GM13977 (cell line): ENCODE measurements around the gene PCBP3.
"Not testable (repeated sequence)": the region's sequence is repeated elsewhere in the genome, so short reads cannot be mapped to it uniquely, and the experiment has no call there.

ENCODE experiments used
- DNase-seq: peaks from one replicate; pipeline ENCODE4 v3.0.0; 2012; ENCODE audit warnings: low spot score
- in situ Hi-C: fragments of 300-500 bp; cut with MboI; formaldehyde crosslinking; loops from one replicate; pipeline ENCODE4 v1.12.0; 2022; ENCODE audit warnings: low sequenced_read_pairs, low pct_unique_long_range_greater_than_20kb, mixed read lengths, inconsistent platforms; ENCODE audit not compliant: unreplicated experiment
- TF ChIP-seq, protein P1 (sequence below): IDR thresholded peaks from 2 replicates; pipeline ENCODE4 v1.5.1; 2012; ENCODE audit warnings: mild to moderate bottlenecking, control low read depth; ENCODE audit not compliant: insufficient read depth; ENCODE audit errors: extremely low read depth, missing control alignments

Gene PCBP3

DNA sequence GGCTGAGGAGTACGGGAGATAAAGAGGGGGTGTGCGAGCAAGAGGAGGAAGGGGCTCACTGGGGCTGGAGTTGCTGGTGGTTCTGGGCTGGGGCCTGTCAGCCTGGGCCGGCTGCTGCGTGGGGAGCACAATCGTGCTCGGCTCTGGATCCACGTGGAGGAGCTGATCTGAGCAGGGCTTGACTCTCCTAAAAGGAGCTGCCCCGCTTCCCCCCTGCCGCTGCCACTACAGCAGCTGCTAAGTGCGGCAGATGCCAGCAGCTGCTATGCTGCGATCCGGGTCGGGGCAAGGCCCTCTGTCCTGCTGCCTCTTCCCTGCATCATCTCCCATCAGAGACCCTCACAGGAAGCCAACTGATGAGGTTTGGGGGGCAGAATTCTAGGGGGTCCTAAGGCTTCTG lies 165.9 kb downstream of the PCBP3 start:
- in situ Hi-C loops: no loop called here
- no peak for DNase-seq
- TF ChIP-seq, protein P1, sequence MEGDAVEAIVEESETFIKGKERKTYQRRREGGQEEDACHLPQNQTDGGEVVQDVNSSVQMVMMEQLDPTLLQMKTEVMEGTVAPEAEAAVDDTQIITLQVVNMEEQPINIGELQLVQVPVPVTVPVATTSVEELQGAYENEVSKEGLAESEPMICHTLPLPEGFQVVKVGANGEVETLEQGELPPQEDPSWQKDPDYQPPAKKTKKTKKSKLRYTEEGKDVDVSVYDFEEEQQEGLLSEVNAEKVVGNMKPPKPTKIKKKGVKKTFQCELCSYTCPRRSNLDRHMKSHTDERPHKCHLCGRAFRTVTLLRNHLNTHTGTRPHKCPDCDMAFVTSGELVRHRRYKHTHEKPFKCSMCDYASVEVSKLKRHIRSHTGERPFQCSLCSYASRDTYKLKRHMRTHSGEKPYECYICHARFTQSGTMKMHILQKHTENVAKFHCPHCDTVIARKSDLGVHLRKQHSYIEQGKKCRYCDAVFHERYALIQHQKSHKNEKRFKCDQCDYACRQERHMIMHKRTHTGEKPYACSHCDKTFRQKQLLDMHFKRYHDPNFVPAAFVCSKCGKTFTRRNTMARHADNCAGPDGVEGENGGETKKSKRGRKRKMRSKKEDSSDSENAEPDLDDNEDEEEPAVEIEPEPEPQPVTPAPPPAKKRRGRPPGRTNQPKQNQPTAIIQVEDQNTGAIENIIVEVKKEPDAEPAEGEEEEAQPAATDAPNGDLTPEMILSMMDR: no peak

DNA sequence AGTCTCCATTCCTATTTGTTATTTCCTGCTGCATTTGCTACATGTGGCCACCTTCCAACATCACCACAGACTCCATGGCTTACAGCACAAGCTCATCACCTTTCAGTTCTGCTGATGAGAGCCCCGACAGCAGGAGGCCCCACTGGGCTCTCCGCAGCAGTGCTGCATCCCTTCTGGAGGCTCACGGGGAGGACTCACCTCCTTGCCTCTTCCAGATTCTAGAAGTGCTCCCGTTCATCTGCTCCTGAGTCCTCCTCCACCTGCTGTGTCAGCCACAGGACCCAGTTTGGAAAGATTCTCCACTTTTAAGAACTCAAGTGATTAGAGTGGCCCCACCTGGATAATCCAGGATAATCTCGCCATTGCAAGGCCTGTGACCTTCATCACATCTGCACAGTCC lies 167.6 kb downstream of the PCBP3 start:
- in situ Hi-C loops: no loop called here
- TF ChIP-seq, protein P1: no peak
- DNase-seq: no peak

DNA sequence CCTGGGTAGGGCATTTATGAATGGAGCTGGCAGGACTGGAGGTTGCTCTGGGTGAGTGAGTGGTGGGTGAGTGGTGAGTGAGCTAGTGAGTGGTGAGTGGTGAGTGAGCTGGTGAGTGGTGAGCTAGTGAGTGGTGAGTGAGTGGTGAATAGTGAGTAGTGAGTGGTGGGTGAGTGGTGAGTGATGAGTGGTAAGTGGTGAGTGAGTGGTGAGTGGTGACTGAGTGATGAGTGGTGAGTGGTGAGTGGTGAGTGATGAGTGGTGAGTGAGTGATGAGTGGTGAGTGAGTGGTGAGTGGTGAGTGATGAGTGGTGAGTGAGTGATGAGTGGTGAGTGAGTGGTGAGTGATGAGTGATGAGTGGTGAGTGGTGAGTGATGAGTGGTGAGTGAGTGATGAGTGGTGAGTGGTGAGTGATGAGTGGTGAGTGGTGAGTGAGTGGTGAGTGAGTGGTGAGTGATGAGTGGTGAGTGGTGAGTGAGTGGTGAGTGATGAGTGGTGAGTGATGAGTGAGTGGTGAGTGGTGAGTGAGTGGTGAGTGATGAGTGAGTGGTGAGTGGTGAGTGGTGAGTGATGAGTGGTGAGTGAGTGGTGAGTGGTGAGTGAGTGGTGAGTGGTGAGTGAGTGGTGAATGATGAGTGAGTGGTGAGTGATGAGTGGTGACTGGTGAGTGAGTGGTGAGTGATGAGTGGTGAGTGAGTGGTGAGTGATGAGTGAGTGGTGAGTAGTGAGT lies 170.8 kb downstream of the PCBP3 start:
- DNase-seq, in situ Hi-C loops: not testable (repeated sequence)

DNA sequence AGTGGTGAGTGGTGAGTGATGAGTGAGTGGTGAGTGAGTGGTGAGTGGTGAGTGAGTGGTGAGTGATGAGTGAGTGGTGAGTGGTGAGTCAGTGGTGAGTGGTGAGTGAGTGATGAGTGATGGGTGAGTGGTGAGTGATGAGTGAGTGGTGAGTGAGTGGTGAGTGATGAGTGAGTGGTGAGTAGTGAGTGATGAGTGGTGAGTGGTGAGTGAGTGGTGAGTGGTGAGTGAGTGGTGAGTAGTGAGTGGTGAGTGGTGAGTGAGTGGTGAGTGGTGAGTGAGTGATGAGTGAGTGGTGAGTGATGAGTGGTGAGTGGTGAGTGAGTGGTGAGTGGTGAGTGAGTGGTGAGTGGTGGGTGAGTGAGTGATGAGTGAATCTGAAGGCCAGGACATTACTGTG lies 172.3 kb downstream of the PCBP3 start:
- DNase-seq, in situ Hi-C loops: not testable (repeated sequence)

DNA sequence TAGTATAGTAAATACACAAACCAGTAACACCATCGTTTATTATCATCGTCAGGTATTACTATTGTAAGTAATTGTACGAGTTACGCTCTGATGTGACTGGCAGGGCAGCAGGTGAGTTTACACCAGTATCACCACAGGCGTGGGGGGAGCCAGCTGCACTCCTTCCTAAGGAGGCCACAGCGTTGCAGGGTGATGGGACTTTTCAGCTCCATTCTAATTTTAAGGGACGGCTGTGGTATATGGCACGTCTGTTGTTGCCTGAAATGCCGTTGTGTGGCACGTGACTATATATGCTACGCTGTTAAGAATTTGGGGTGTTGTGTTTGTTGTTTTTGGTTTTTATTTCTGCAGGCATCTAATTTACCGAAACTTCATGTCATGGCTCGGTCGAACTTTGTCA lies 173.3 kb downstream of the PCBP3 start:
- no peak for DNase-seq
- in situ Hi-C loops: no loop called here
- TF ChIP-seq, protein P1: no peak

DNA sequence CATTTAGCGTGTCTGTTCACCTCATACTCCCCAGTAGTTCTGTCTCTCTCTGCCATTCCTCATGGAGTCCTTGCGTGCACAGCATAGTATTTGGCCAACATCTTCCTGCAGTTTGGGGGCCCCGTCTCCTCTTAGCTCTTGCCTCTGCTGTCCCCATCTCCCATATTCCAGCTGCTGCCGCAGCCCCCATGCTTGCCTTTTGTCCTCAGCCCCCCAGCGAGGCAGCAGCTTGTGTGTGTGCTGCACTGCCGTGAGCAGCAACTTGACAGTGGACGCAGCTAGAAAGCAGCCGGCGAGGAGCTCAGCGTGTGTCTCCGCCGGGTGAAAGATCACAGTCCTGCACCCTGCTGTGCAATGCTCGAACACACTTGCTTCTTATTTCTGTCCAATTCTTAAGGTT lies 173.8 kb downstream of the PCBP3 start:
- in situ Hi-C loops: no loop called here
- TF ChIP-seq, protein P1: no peak
- no peak for DNase-seq

DNA sequence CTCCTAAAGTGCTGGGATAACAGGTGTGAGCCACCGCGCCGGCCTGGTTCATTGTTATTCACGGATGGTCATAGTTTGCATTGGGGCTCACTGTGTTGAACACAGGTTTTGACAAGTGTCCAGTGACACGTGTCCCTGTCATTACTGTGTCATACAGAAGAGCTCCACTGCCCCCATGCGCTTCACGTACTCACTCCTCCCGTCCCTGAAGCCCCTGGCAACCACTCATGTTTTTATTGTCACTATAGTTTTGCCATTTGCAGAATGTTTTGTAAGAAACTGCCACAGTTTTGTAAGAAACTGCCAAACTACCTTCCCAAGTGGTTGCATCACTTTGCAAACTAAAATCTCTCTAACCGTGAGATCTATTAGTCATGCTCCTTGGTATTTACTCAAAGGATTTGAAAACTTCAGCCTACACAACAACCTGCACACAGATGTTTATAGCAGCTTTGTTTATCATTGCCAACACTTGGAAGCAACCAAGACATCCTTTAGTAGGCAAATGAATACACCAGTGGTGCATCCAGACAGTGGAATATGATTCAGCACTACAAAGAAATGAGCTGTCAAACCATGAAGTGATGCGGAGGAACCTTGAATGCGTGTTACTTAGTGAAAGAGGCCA lies 174.9 kb downstream of the PCBP3 start:
- no peak for DNase-seq
- in situ Hi-C loops: no loop called here
- TF ChIP-seq, protein P1: no peak

DNA sequence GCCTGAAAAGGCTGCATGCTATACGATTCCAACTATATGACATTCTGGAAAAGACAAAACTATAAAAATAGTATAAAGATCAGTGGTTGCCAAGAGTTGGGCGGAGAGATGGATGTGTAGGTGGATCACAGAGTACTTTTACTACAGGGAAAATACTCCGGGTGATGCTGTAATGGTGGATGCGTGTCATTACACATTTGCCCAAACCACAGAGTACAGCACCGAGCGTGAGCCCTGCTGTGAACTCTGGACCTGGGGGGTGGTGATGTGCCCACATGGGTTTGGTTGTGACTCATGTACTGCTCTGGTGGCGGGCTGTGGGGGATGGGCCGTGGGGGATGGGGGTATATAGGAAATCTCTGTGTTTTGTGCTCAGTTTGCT lies 175.4 kb downstream of the PCBP3 start:
- in situ Hi-C loops: no loop called here
- TF ChIP-seq, protein P1: no peak
- DNase-seq: peak; percentile 43
